ENCODE results near the gene UBASH3B.

Gene UBASH3B

GRCh38 chr11:122789907-122790306 is 134.4 kb downstream of the UBASH3B start:
- DNase-seq: no peak

GRCh38 chr11:122791411-122791810 is 135.9 kb downstream of the UBASH3B start:
- DNase-seq: no peak

- no peak for DNase-seq
These were observed 136.3 kb downstream of the UBASH3B start for GRCh38 chr11:122791836-122792235.

- DNase-seq: no peak
These were observed 138.0 kb downstream of the UBASH3B start for GRCh38 chr11:122793515-122793914.

GRCh38 chr11:122795307-122795706 is 139.8 kb downstream of the UBASH3B start:
- DNase-seq: no peak

- DNase-seq: peak; percentile 76
These were observed 140.7 kb downstream of the UBASH3B start for GRCh38 chr11:122796128-122796717.

GRCh38 chr11:122797651-122798050 is 142.1 kb downstream of the UBASH3B start:
- no peak for DNase-seq

GRCh38 chr11:122799406-122800105 is 144.0 kb downstream of the UBASH3B start:
- no peak for DNase-seq

GRCh38 chr11:122802876-122803275 is 147.4 kb downstream of the UBASH3B start:
- DNase-seq: no peak

GRCh38 chr11:122803306-122803705 is 147.8 kb downstream of the UBASH3B start:
- DNase-seq: no peak

- no peak for DNase-seq
These were observed 148.2 kb downstream of the UBASH3B start for GRCh38 chr11:122803716-122804115.

- DNase-seq: no peak
These were observed 148.6 kb downstream of the UBASH3B start for GRCh38 chr11:122804161-122804560.

GRCh38 chr11:122804796-122805195 is 149.3 kb downstream of the UBASH3B start:
- DNase-seq: no peak

- DNase-seq: no peak
These were observed 152.4 kb downstream of the UBASH3B start for GRCh38 chr11:122807731-122808477.

GRCh38 chr11:122808478-122808869 is 153.0 kb downstream of the UBASH3B start:
- DNase-seq: no peak

GRCh38 chr11:122809866-122810265 is 154.3 kb downstream of the UBASH3B start:
- no peak for DNase-seq

GRCh38 chr11:122811721-122812120 is 156.2 kb downstream of the UBASH3B start:
- no peak for DNase-seq

- DNase-seq: no peak
These were observed 157.1 kb downstream of the UBASH3B start for GRCh38 chr11:122812638-122813037.

- no peak for DNase-seq
These were observed 157.8 kb downstream of the UBASH3B start for GRCh38 chr11:122813176-122813893.

- no peak for DNase-seq
These were observed 158.4 kb downstream of the UBASH3B start for GRCh38 chr11:122813894-122814270.

GRCh38 chr11:122814401-122814800 is 158.9 kb downstream of the UBASH3B start:
- no peak for DNase-seq

GRCh38 chr11:122815900-122816299 is 160.4 kb downstream of the UBASH3B start:
- no peak for DNase-seq

- DNase-seq: no peak
These were observed 161.4 kb downstream of the UBASH3B start for GRCh38 chr11:122816761-122817520.

Measured in stimulated activated CD4-positive, alpha-beta T cell treated with anti-CD3 and anti-CD28 coated beads, Interleukin-4, amount 100 ng/mL, for 1 hour (primary cell).